GM19023 (cell line): ENCODE results near the gene TUBA4B.
"Not testable (repeated sequence)": the region's sequence is repeated elsewhere in the genome, so short reads cannot be mapped to it uniquely, and the experiment has no call there.

ENCODE experiments used
- ATAC-seq: cut with Tn5 transposase; IDR thresholded peaks from one replicate; pipeline ENCODE4 v1.9.1; 2021; ENCODE audit warnings: mild to moderate bottlenecking, moderate library complexity; ENCODE audit not compliant: unreplicated experiment

TUBA4B gene

GRCh38 chr2:219309278-219309677 lies 56.2 kb downstream of the TUBA4B start, which contains the start of gene PTPRN:
PTPRN (minus strand) TSS chr2:219309401; CDS start chr2:219309332, 69 bp downstream.
- no peak for ATAC-seq

DNA sequence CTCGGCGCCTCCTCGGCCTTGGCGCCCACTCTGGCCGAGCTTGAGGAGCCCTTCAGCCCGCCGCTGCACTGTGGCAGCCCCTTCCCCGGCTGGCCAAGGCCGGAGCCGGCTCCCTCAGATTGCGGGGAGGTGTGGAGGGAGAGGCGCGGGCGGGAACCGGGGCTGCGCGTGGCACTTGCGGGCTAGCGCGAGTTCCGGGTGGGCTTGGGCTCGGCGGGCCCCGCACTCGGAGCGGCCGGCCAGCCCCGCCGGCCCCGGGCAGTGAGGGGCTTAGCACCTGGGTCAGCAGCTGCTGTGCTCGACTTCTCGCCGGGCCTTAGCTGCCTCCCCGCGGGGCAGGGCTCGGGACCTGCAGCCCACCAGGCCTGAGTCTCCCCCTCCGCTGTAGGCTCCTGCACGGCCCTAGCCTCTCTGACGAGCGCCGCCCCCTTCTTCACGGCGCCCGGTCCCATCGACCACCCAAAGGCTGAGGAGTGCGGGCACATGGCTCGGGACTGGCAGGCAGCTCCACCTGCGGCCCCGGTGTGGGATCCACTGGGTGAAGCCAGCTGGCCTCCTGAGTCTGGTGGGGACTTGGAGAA lies 59.7 kb downstream of the TUBA4B start:
- not testable (repeated sequence) for ATAC-seq

DNA sequence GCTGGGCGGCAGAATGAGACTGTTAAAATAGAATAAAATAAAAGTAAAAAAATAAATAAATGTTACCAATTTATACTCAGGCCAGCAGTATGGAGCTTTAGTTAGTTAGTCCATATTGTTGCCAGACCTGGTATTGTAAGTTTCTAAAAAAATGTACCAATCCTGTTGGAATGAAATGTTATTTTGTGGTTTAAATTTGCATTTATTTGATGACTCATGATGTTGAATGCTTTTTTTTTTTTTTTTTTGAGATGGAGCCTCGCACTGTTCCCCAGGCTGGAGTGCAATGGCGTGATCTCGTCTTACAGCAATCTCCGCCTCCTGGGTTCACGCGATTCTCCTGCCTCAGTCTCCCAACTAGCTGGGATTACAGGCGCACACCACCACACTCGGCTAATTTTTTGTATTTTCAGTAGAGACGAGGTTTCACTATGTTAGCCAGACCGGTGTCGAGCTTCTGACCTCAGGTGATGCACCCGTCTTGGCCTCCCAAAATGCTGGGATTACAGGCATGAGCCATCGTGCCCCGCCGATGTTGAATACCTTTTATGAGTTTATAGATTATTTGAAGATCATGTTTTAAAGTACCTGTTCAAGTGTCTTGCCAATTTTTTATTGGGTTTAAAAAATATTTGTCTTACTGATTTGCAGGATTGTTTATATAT lies 61.9 kb downstream of the TUBA4B start:
- ATAC-seq: no peak
